Astrocyte of the cerebellum (primary cell): ENCODE results near the gene PAWR.

ENCODE experiments used
- DNase-seq: peaks from one replicate; pipeline ENCODE4 v3.0.0-alpha.2; 2011; ENCODE audit warnings: low read depth
- H3K4me3 ChIP-seq: 2 replicates; pipeline ENCODE4 v1.5.1; 2011; ENCODE audit warnings: mild to moderate bottlenecking, low read depth, low read length, moderate library complexity
- CTCF ChIP-seq: IDR thresholded peaks from 2 replicates; pipeline ENCODE4 v1.5.1; 2012; ENCODE audit warnings: low read length, low read depth, moderate library complexity, mild to moderate bottlenecking; ENCODE audit errors: missing control alignments
- in situ Hi-C: cut with HindIII; loops from 2 replicates; pipeline ENCODE4 v1.10.0; 2017; ENCODE audit warnings: low sequenced_read_pairs

PAWR gene

GRCh38 chr12:79601908-79602307, 88.9 kb downstream of the PAWR start:
- DNase-seq: no peak
- TF ChIP-seq CTCF: no peak
- in situ Hi-C loops: no loop called here
- H3K4me3 ChIP-seq: no peak overlapping the region

GRCh38 chr12:79597910-79598309, 92.9 kb downstream of the PAWR start:
- in situ Hi-C loops: no loop called here
- H3K4me3 ChIP-seq: no peak overlapping the region
- DNase-seq: no peak
- no peak for TF ChIP-seq CTCF

- in situ Hi-C loops: no loop called here
- H3K4me3 ChIP-seq: no peak overlapping the region
- TF ChIP-seq CTCF: no peak
- no peak for DNase-seq
Measured at GRCh38 chr12:79596719-79597350, 93.9 kb downstream of the PAWR start.

GRCh38 chr12:79595273-79595672, 95.5 kb downstream of the PAWR start:
- in situ Hi-C loops: no loop called here
- DNase-seq: no peak
- TF ChIP-seq CTCF: no peak
- no peak overlapping the region for H3K4me3 ChIP-seq

- no peak overlapping the region for H3K4me3 ChIP-seq
- in situ Hi-C loops: no loop called here
- TF ChIP-seq CTCF: no peak
- no peak for DNase-seq
Measured at GRCh38 chr12:79592865-79593264, 97.9 kb downstream of the PAWR start.

- no peak for DNase-seq
- H3K4me3 ChIP-seq: no peak overlapping the region
- TF ChIP-seq CTCF: no peak
- in situ Hi-C loops: no loop called here
Measured at GRCh38 chr12:79591988-79592387, 98.8 kb downstream of the PAWR start.

- no peak for TF ChIP-seq CTCF
- no peak for DNase-seq
- no peak overlapping the region for H3K4me3 ChIP-seq
- in situ Hi-C loops: no loop called here
Measured at GRCh38 chr12:79590751-79591150, 100.0 kb downstream of the PAWR start.
